ENCODE results near the gene PTPN3. TPM values are rescaled to one million over a fixed set of nuclear protein-coding genes. Genes with fewer than 3 reads are reported as not detected.

Gene PTPN3
- total RNA-seq, 6 donors from 2014 or later, result 10.2 to 26.2 (median 15.2) TPM

DNA sequence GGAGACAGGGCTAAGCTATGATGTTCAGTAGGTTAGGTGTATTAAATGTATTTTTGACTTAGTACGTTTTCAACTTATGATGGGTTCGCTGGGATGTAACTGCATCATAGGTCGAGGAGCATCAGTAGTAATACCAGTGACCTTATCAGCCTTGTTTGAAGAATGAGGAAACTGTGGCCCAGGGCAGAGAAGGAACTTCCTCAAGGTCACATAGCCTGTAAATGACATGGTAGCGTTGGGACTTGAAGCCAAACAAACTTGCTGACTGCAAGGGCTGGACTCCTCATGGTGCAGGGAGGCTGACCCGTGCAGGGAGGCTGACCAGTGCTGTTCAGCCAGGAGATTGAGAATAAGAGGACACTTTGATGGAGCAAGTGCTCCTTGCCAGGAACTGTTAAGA, 21.3 kb upstream of the PTPN3 start:
- no peaks in the 10 kb centered on the region for H3K9me3 ChIP-seq
- TF ChIP-seq POLR2AphosphoS5 (IDR thresholded peaks at IDR 0.05), result no peak
- TF ChIP-seq, protein P1, sequence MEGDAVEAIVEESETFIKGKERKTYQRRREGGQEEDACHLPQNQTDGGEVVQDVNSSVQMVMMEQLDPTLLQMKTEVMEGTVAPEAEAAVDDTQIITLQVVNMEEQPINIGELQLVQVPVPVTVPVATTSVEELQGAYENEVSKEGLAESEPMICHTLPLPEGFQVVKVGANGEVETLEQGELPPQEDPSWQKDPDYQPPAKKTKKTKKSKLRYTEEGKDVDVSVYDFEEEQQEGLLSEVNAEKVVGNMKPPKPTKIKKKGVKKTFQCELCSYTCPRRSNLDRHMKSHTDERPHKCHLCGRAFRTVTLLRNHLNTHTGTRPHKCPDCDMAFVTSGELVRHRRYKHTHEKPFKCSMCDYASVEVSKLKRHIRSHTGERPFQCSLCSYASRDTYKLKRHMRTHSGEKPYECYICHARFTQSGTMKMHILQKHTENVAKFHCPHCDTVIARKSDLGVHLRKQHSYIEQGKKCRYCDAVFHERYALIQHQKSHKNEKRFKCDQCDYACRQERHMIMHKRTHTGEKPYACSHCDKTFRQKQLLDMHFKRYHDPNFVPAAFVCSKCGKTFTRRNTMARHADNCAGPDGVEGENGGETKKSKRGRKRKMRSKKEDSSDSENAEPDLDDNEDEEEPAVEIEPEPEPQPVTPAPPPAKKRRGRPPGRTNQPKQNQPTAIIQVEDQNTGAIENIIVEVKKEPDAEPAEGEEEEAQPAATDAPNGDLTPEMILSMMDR (IDR thresholded peaks at IDR 0.05), result no peak
- no peak for TF ChIP-seq EP300 (IDR thresholded peaks at IDR 0.05)
- no peak for TF ChIP-seq POLR2A (IDR thresholded peaks at IDR 0.05)
- no peaks in the 10 kb centered on the region for H3K36me3 ChIP-seq
- WGBS, 2 donors, result 47 to 59% methylated on average over 5 of the region's 5 CpGs
- no peak overlapping the region for H3K4me3 ChIP-seq
- DNase-seq (no peak), ATAC-seq (ENCODE audit: low FRiP score in 2 of 2) (no peak)
- H3K27me3 ChIP-seq, result no peaks in the 10 kb centered on the region
- no peak overlapping the region for H3K27ac ChIP-seq
- peaks cover 0 to 6% (median 3%) of the 10 kb centered on the region in 4 donors for H3K4me1 ChIP-seq

DNA sequence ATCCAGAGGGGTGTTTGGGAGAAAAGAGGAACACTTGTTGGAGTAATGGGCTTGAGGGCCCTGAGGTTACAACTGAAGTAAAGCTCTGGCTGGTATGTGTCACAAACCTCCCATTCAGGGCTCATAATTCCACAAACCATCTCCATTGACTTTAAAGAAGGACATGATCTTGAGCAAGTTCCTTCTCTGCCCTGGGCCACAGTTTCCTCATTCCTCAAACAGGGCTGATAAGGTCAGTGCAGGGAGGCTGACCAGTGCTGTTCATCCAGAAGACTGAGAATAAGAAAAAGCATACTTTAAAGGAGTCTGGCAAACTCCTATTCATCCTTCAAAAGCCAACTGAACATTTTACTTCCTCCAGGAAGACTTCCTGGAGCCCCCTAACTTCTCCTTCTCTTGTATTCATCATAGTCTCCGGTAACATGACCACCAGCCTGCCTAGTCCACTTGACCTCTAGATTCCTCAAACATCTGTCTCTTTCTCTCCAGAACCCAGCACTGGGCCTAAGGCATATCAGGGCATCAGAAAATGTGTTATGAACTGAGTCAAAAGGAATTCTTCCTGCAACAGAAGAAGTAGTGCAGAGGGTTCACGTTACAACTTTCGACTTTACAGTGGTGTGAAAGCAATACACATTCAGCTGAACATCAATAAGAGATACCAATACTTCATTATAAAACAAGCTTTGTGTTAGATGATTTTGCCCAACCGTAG, 20.7 kb upstream of the PTPN3 start:
- 78 to 86% methylated on average over 4 of the region's 4 CpGs for WGBS, 2 donors
- Histone ChIP-seq H3K36me3 (no peaks in the 10 kb centered on the region), H3K4me1 (peaks cover 0 to 6% (median 3%) of the 10 kb centered on the region in 4 donors), H3K9me3 (no peaks in the 10 kb centered on the region), H3K27me3 (no peaks in the 10 kb centered on the region), H3K4me3 (no peak overlapping the region), H3K27ac (peak overlapping the region in 1 of 4 donors; percentile 30)
- TF ChIP-seq EP300 (IDR thresholded peaks at IDR 0.05), result no peak
- no peak for TF ChIP-seq POLR2AphosphoS5 (IDR thresholded peaks at IDR 0.05)
- TF ChIP-seq, protein P1 (IDR thresholded peaks at IDR 0.05), result no peak
- TF ChIP-seq POLR2A (IDR thresholded peaks at IDR 0.05), result no peak
- DNase-seq, result no peak
- no peak for ATAC-seq (ENCODE audit: low FRiP score in 2 of 2)

DNA sequence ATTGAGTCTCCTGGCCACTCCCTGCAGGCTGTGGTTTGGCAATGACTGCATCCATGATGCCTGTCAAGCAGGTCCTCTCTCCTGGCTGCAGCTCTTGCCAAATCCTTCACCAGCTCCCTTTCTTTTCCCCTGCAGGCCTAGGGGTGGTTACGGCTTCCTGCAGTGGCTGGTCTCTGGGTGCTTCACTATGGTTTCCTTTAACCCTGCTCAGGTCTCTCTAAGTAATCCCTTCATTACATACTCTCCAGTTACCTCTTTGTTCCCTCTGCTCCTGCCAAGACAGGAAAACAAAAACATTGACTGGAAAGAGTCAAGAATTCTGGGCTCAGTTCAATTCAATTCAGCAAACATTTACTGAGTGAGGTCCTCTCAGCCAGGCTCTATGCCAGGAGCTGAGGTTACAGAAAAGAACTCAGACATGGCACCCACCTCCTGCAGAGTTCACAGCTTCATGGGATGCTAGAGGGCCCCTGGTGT, 19.8 kb upstream of the PTPN3 start:
- Histone ChIP-seq H3K9me3 (no peaks in the 10 kb centered on the region), H3K27me3 (no peaks in the 10 kb centered on the region), H3K27ac (peak overlapping the region in 1 of 4 donors; percentile 30), H3K4me3 (no peak overlapping the region), H3K4me1 (peaks cover 0 to 6% (median 3%) of the 10 kb centered on the region in 4 donors), H3K36me3 (no peaks in the 10 kb centered on the region)
- TF ChIP-seq, protein P1 (IDR thresholded peaks at IDR 0.05), result no peak
- TF ChIP-seq EP300 (IDR thresholded peaks at IDR 0.05), result no peak
- TF ChIP-seq POLR2A (IDR thresholded peaks at IDR 0.05), result no peak
- no peak for TF ChIP-seq POLR2AphosphoS5 (IDR thresholded peaks at IDR 0.05)
- DNase-seq (peak in 1 of 2 donors; percentile 54), ATAC-seq (ENCODE audit: low FRiP score in 2 of 2) (no peak)
- WGBS, 2 donors, result 65 to 71% methylated on average over 1 of the region's 1 CpG

DNA sequence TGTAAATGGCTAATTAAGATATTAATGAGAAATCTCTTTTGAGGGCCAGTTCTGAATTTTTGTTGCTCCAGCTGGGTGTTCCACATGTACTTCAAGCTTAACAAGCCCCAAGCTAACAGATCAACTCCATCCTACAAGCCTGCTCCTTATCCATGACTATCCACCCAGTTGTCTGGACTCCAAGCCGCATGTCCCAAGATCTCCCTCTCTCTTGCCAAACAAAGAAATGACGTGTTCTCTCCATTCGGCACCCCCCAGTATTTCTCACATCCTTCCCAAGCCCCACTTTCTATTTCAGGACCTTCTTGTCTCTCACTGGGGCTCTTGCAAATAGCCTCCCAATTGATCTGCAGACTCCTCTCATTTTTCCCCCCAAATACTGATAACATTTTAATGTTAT, 15.8 kb upstream of the PTPN3 start:
- ATAC-seq (ENCODE audit: low FRiP score in 2 of 2) (no peak), DNase-seq (no peak)
- TF ChIP-seq, protein P1 (IDR thresholded peaks at IDR 0.05), result no peak
- TF ChIP-seq POLR2AphosphoS5 (IDR thresholded peaks at IDR 0.05), result no peak
- Histone ChIP-seq H3K4me3 (no peak overlapping the region), H3K36me3 (no peaks in the 10 kb centered on the region), H3K27me3 (no peaks in the 10 kb centered on the region), H3K4me1 (peaks cover 0 to 5% (median 0%) of the 10 kb centered on the region in 4 donors), H3K27ac (no peak overlapping the region), H3K9me3 (no peaks in the 10 kb centered on the region)
- 84 to 88% methylated on average over 3 of the region's 3 CpGs for WGBS, 2 donors
